ENCODE measurements around the gene ZC2HC1C. TPM values are rescaled to one million over a fixed set of nuclear protein-coding genes. Genes with fewer than 3 reads are reported as not detected.

Gene ZC2HC1C
- total and polyA plus RNA-seq, 2 experiments from 2014 or later = 1.7 to 3.8 TPM

- Histone ChIP-seq H3K4me2 (no peak overlapping the region), H3K27ac (no peak overlapping the region), H3K9me3 (ENCODE audit: low read depth) (no peaks in the 10 kb centered on the region), H3K9me2 (replicated peaks; ENCODE audit: insufficient read depth) (no peaks in the 10 kb centered on the region), H3K4me3 (no peak overlapping the region), H3K36me3 (replicated peaks; ENCODE audit: insufficient read depth, low read depth) (no peaks in the 10 kb centered on the region), H3K27me3 (no peaks in the 10 kb centered on the region), H4K20me1 (ENCODE audit: insufficient read depth, poor library complexity, severe bottlenecking) (no peaks in the 10 kb centered on the region), H3K4me1 (ENCODE audit: insufficient read depth) (peaks cover 8% of the 10 kb centered on the region), H3K79me2 (peaks cover 20% of the 10 kb centered on the region), H2AFZ (no peak overlapping the region)
- DNase-seq (ENCODE audit: low spot score) = no peak
- 93% methylated on average over 1 of the region's 1 CpG for WGBS (ENCODE audit: low lambda C conversion rate, missing lambda C conversion rate)
- no peak for TF ChIP-seq EZH2phosphoT487 (IDR thresholded peaks at IDR 0.05; ENCODE audit: low read depth, severe bottlenecking, unreplicated experiment)
- TF ChIP-seq EZH2 (IDR thresholded peaks at IDR 0.05; ENCODE audit: borderline replicate concordance) = no peak
- TF ChIP-seq CTCF (IDR thresholded peaks at IDR 0.05; ENCODE audit: poor library complexity) = no peak
Measured at GRCh38 chr14:75040507-75040906, 28.9 kb upstream of the ZC2HC1C start.

DNA sequence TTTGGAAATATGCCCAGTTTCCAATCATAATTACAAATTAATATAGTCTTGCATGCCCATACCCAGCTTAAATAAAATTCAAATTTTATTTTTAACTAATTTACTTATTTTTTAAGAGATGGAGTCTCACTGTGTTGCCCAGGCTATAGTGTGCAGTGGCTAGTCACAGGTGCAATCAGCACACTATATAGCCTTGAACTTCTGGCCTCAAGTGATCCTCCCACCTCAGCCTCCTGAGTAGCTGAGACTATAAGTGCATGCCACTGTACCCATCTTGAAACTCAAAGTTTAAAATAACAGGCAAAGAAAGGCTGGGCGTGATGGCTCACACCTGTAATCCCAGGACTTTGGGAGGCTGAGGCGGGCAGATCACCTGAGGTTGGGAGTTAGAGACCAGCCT lies 28.5 kb upstream of the ZC2HC1C start:
- Histone ChIP-seq H4K20me1 (ENCODE audit: insufficient read depth, poor library complexity, severe bottlenecking) (no peaks in the 10 kb centered on the region), H2AFZ (no peak overlapping the region), H3K27ac (peak overlapping the region; percentile 24), H3K9me3 (ENCODE audit: low read depth) (no peaks in the 10 kb centered on the region), H3K79me2 (peaks cover 24% of the 10 kb centered on the region), H3K9me2 (replicated peaks; ENCODE audit: insufficient read depth) (no peaks in the 10 kb centered on the region), H3K27me3 (no peaks in the 10 kb centered on the region), H3K36me3 (replicated peaks; ENCODE audit: insufficient read depth, low read depth) (no peaks in the 10 kb centered on the region), H3K4me3 (no peak overlapping the region), H3K4me2 (no peak overlapping the region), H3K4me1 (ENCODE audit: insufficient read depth) (peaks cover 8% of the 10 kb centered on the region)
- no peak for DNase-seq (ENCODE audit: low spot score)
- TF ChIP-seq EZH2 (IDR thresholded peaks at IDR 0.05; ENCODE audit: borderline replicate concordance) (no peak), EZH2phosphoT487 (IDR thresholded peaks at IDR 0.05; ENCODE audit: low read depth, severe bottlenecking, unreplicated experiment) (no peak)
- 100% methylated on average over 2 of the region's 2 CpGs for WGBS (ENCODE audit: low lambda C conversion rate, missing lambda C conversion rate)

DNA sequence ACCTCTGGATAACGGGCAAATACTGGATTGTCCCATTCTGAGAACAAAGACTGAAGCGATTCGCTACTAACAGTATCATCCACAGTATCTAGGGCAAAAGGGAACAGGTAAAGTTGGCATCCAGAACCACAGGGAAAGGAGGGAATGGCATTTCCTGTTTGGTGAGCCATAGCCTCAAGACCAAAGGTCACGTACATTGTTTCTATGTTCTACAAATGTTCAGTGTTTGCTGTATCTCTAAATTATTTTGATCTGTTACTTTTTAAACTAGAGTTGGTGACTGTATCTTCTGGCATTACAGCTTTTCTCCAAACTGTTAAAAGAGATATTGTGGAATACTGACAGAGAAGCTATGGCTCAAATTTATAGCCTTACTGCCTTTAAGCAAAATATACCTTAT lies 27.8 kb upstream of the ZC2HC1C start:
- Histone ChIP-seq H3K27me3 (no peaks in the 10 kb centered on the region), H3K9me2 (replicated peaks; ENCODE audit: insufficient read depth) (no peaks in the 10 kb centered on the region), H3K79me2 (peaks cover 24% of the 10 kb centered on the region), H3K27ac (peak overlapping the region; percentile 24), H3K4me3 (no peak overlapping the region), H3K4me1 (ENCODE audit: insufficient read depth) (peaks cover 8% of the 10 kb centered on the region), H3K36me3 (replicated peaks; ENCODE audit: insufficient read depth, low read depth) (no peaks in the 10 kb centered on the region), H2AFZ (no peak overlapping the region), H3K4me2 (peak overlapping the region; percentile 30), H4K20me1 (ENCODE audit: insufficient read depth, poor library complexity, severe bottlenecking) (no peaks in the 10 kb centered on the region), H3K9me3 (ENCODE audit: low read depth) (no peaks in the 10 kb centered on the region)
- DNase-seq (ENCODE audit: low spot score) = peak; percentile 20
- TF ChIP-seq CTCF (IDR thresholded peaks at IDR 0.05; ENCODE audit: poor library complexity) = no peak
- TF ChIP-seq EZH2 (IDR thresholded peaks at IDR 0.05; ENCODE audit: borderline replicate concordance) = no peak
- TF ChIP-seq EZH2phosphoT487 (IDR thresholded peaks at IDR 0.05; ENCODE audit: low read depth, severe bottlenecking, unreplicated experiment) = no peak
- WGBS (ENCODE audit: low lambda C conversion rate, missing lambda C conversion rate) = 75% methylated on average over 4 of the region's 4 CpGs

GRCh38 chr14:75042035-75042434 lies 27.4 kb upstream of the ZC2HC1C start:
- TF ChIP-seq CTCF (IDR thresholded peaks at IDR 0.05; ENCODE audit: poor library complexity) = no peak
- no peak for TF ChIP-seq EZH2phosphoT487 (IDR thresholded peaks at IDR 0.05; ENCODE audit: low read depth, severe bottlenecking, unreplicated experiment)
- TF ChIP-seq EZH2 (IDR thresholded peaks at IDR 0.05; ENCODE audit: borderline replicate concordance) = no peak
- no peak overlapping the region for H2AFZ ChIP-seq
- peaks cover 24% of the 10 kb centered on the region for H3K79me2 ChIP-seq
- WGBS (ENCODE audit: low lambda C conversion rate, missing lambda C conversion rate) = 51% methylated on average over 6 of the region's 6 CpGs
- H3K9me3 ChIP-seq (ENCODE audit: low read depth) = no peaks in the 10 kb centered on the region
- peak overlapping the region; percentile 30 for H3K4me2 ChIP-seq
- peak overlapping the region; percentile 24 for H3K27ac ChIP-seq
- no peak overlapping the region for H3K4me3 ChIP-seq
- no peaks in the 10 kb centered on the region for H3K36me3 ChIP-seq (replicated peaks; ENCODE audit: insufficient read depth, low read depth)
- peaks cover 8% of the 10 kb centered on the region for H3K4me1 ChIP-seq (ENCODE audit: insufficient read depth)
- H3K27me3 ChIP-seq = no peaks in the 10 kb centered on the region
- H4K20me1 ChIP-seq (ENCODE audit: insufficient read depth, poor library complexity, severe bottlenecking) = no peaks in the 10 kb centered on the region
- no peak for DNase-seq (ENCODE audit: low spot score)
- H3K9me2 ChIP-seq (replicated peaks; ENCODE audit: insufficient read depth) = no peaks in the 10 kb centered on the region

Measured in hepatocyte (in vitro differentiated cells).